Transverse colon (tissue), 3 donors: Measurements from ENCODE around the gene MRPL23.

ENCODE experiments used
- EP300 ChIP-seq: sonication (generic); formaldehyde crosslinking; IDR thresholded peaks from one replicate; pipeline ENCODE4 v1.6.1; 2017; ENCODE audit warnings: antibody characterized with exemption, low read depth
- TF ChIP-seq, protein P1 (sequence below), 5 experiments: fragments of 200-600 bp in 3 of 5; fragments of 450-650 bp in 2 of 5; sonication (generic) in 3 of 5; IDR thresholded peaks; 1 replicate in 2 of 5; 2 replicates in 3 of 5; pipeline ENCODE4 v1.5.1; 2016 to 2017; ENCODE audit warnings: antibody characterized with exemption in 5 of 5, inconsistent platforms in 3 of 5, mild to moderate bottlenecking in 2 of 5, moderate library complexity in 1 of 5

DNA sequence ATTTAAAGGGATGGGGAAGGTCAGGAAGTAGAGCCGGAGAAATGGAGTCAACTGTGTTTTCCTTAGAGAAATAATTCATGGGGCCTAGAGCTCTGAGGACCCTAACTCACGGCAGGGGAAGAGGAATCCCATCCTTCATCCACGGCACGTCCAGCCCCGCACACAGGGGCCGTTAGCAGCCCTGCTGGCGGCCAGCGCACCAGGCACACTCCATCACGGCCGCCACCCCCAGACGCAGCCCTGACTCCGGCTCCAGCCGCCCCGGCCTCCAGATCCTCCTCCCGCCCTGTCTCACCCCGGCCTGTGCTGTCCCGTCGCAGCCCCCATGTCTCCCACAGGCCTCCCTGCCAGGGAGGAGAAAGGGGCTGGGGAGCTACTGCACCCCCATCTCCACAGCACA, 11.2 kb downstream of the MRPL23 start:
- TF ChIP-seq, protein P1, sequence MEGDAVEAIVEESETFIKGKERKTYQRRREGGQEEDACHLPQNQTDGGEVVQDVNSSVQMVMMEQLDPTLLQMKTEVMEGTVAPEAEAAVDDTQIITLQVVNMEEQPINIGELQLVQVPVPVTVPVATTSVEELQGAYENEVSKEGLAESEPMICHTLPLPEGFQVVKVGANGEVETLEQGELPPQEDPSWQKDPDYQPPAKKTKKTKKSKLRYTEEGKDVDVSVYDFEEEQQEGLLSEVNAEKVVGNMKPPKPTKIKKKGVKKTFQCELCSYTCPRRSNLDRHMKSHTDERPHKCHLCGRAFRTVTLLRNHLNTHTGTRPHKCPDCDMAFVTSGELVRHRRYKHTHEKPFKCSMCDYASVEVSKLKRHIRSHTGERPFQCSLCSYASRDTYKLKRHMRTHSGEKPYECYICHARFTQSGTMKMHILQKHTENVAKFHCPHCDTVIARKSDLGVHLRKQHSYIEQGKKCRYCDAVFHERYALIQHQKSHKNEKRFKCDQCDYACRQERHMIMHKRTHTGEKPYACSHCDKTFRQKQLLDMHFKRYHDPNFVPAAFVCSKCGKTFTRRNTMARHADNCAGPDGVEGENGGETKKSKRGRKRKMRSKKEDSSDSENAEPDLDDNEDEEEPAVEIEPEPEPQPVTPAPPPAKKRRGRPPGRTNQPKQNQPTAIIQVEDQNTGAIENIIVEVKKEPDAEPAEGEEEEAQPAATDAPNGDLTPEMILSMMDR (IDR thresholded peaks at IDR 0.05) = no peak
- no peak for TF ChIP-seq EP300
